ENCODE results near the gene OSMR. TPM values are rescaled to one million over a fixed set of nuclear protein-coding genes. Genes with fewer than 3 reads are reported as not detected.

The OSMR gene
- polyA plus RNA-seq, 1 of the 3 experiments (the other 2 are of a cell fraction) = 56.0 TPM

DNA sequence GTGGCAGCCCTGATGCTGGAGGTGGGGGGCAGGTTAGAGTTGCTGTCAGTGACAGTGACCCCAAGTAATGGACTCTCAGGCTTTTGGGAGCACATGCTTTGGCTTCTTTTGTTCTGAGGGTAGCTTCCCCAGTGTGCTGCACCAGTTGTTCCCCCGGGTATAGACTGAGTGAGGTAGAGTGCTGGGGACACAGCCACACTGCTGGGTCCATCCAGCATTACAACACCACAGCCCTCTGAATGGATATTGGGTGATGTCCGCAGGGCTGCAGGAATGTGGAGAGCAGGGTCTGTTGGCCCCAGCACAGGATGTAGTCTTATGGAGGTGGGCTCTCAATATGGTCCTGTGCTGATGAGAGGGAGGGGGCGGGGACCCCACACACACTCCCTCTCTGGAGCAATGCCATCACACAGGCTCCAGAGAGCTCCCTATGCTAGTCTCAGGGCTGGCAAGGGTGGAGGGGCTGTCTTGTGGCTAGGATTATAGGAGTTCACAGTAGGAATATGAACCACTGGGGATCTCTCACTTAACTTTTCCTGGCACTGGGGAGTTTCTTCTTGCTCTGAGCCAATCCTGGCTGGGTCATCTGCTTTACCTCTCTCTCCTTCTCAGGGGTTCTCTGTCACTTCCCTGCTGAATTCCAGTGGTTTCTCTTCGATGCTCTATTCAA is 20.7 kb downstream of the OSMR start:
- POLR2A ChIA-PET = no interaction called here
- TF ChIP-seq TAF1 (IDR thresholded peaks at IDR 0.05; ENCODE audit: borderline replicate concordance, low read depth, low read length) (no peak), SIN3A (IDR thresholded peaks at IDR 0.05; ENCODE audit: borderline replicate concordance, low read depth, low read length) (no peak), ELF1 (IDR thresholded peaks at IDR 0.05) (no peak), MXI1 (IDR thresholded peaks at IDR 0.05; ENCODE audit: low read depth, low read length) (no peak), RCOR1 (IDR thresholded peaks at IDR 0.05; ENCODE audit: low read length) (no peak), RFX5 (IDR thresholded peaks at IDR 0.05; ENCODE audit: low read length) (no peak), FOXM1 (IDR thresholded peaks at IDR 0.05; ENCODE audit: low read depth) (no peak), TCF12 (IDR thresholded peaks at IDR 0.05) (no peak), FOXJ3 (CRISPR knock-in tag; IDR thresholded peaks at IDR 0.05) (no peak), SMC3 (IDR thresholded peaks at IDR 0.05; ENCODE audit: low read depth, low read length) (no peak), NFIC (IDR thresholded peaks at IDR 0.05; ENCODE audit: borderline replicate concordance) (no peak), GATA2 (CRISPR knock-in tag; IDR thresholded peaks at IDR 0.05) (no peak), JUND (IDR thresholded peaks at IDR 0.05) (no peak), NRF1 (IDR thresholded peaks at IDR 0.05; ENCODE audit: low read depth, low read length) (no peak)
- TF ChIP-seq, protein P1, sequence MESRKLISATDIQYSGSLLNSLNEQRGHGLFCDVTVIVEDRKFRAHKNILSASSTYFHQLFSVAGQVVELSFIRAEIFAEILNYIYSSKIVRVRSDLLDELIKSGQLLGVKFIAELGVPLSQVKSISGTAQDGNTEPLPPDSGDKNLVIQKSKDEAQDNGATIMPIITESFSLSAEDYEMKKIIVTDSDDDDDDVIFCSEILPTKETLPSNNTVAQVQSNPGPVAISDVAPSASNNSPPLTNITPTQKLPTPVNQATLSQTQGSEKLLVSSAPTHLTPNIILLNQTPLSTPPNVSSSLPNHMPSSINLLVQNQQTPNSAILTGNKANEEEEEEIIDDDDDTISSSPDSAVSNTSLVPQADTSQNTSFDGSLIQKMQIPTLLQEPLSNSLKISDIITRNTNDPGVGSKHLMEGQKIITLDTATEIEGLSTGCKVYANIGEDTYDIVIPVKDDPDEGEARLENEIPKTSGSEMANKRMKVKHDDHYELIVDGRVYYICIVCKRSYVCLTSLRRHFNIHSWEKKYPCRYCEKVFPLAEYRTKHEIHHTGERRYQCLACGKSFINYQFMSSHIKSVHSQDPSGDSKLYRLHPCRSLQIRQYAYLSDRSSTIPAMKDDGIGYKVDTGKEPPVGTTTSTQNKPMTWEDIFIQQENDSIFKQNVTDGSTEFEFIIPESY (IDR thresholded peaks at IDR 0.05; ENCODE audit: borderline replicate concordance, low read depth) = no peak
- TF ChIP-seq, protein P2, sequence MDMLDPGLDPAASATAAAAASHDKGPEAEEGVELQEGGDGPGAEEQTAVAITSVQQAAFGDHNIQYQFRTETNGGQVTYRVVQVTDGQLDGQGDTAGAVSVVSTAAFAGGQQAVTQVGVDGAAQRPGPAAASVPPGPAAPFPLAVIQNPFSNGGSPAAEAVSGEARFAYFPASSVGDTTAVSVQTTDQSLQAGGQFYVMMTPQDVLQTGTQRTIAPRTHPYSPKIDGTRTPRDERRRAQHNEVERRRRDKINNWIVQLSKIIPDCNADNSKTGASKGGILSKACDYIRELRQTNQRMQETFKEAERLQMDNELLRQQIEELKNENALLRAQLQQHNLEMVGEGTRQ (IDR thresholded peaks at IDR 0.05; ENCODE audit: borderline replicate concordance, low read depth, low read length) = no peak
- TF ChIP-seq, protein P3, sequence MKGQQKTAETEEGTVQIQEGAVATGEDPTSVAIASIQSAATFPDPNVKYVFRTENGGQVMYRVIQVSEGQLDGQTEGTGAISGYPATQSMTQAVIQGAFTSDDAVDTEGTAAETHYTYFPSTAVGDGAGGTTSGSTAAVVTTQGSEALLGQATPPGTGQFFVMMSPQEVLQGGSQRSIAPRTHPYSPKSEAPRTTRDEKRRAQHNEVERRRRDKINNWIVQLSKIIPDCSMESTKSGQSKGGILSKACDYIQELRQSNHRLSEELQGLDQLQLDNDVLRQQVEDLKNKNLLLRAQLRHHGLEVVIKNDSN (IDR thresholded peaks at IDR 0.05; ENCODE audit: borderline replicate concordance, low read depth) = no peak
- TF ChIP-seq, protein P4, sequence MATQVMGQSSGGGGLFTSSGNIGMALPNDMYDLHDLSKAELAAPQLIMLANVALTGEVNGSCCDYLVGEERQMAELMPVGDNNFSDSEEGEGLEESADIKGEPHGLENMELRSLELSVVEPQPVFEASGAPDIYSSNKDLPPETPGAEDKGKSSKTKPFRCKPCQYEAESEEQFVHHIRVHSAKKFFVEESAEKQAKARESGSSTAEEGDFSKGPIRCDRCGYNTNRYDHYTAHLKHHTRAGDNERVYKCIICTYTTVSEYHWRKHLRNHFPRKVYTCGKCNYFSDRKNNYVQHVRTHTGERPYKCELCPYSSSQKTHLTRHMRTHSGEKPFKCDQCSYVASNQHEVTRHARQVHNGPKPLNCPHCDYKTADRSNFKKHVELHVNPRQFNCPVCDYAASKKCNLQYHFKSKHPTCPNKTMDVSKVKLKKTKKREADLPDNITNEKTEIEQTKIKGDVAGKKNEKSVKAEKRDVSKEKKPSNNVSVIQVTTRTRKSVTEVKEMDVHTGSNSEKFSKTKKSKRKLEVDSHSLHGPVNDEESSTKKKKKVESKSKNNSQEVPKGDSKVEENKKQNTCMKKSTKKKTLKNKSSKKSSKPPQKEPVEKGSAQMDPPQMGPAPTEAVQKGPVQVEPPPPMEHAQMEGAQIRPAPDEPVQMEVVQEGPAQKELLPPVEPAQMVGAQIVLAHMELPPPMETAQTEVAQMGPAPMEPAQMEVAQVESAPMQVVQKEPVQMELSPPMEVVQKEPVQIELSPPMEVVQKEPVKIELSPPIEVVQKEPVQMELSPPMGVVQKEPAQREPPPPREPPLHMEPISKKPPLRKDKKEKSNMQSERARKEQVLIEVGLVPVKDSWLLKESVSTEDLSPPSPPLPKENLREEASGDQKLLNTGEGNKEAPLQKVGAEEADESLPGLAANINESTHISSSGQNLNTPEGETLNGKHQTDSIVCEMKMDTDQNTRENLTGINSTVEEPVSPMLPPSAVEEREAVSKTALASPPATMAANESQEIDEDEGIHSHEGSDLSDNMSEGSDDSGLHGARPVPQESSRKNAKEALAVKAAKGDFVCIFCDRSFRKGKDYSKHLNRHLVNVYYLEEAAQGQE (IDR thresholded peaks at IDR 0.05; ENCODE audit: low read depth, low read length) = no peak
- TF ChIP-seq, protein P5, sequence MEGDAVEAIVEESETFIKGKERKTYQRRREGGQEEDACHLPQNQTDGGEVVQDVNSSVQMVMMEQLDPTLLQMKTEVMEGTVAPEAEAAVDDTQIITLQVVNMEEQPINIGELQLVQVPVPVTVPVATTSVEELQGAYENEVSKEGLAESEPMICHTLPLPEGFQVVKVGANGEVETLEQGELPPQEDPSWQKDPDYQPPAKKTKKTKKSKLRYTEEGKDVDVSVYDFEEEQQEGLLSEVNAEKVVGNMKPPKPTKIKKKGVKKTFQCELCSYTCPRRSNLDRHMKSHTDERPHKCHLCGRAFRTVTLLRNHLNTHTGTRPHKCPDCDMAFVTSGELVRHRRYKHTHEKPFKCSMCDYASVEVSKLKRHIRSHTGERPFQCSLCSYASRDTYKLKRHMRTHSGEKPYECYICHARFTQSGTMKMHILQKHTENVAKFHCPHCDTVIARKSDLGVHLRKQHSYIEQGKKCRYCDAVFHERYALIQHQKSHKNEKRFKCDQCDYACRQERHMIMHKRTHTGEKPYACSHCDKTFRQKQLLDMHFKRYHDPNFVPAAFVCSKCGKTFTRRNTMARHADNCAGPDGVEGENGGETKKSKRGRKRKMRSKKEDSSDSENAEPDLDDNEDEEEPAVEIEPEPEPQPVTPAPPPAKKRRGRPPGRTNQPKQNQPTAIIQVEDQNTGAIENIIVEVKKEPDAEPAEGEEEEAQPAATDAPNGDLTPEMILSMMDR (IDR thresholded peaks at IDR 0.05) = no peak
- WGBS (ENCODE audit: low lambda C conversion rate) = 35% methylated on average over 3 of the region's 4 CpGs

More for the DNA sequence above, 20.7 kb downstream of the OSMR start:
- DNase-seq = no peak
- no peak overlapping the region for H3K27ac ChIP-seq (ENCODE audit: low read depth in 2 of 2, low read length in 1 of 2)
- CTCF ChIA-PET = no interaction called here
- H3K4me1 ChIP-seq (ENCODE audit: control insufficient read depth in 1 of 2, insufficient read depth in 2 of 2, low read depth in 1 of 2, low read length in 1 of 2) = peaks cover 0 to 17% of the 10 kb centered on the region in 2 experiments
- no peaks in the 10 kb centered on the region for H3K27me3 ChIP-seq (ENCODE audit: insufficient read depth)
- H3K9ac ChIP-seq = no peak overlapping the region
- H3K4me2 ChIP-seq = peak overlapping the region; percentile 18; the same call in 1 of the 2 replicates
- H3F3A ChIP-seq (replicated peaks; ENCODE audit: insufficient read depth) = peaks cover 18% of the 10 kb centered on the region
- H3K79me2 ChIP-seq (ENCODE audit: insufficient read depth) = peaks cover 55% of the 10 kb centered on the region
- peaks cover 8 to 21% of the 10 kb centered on the region in 2 experiments for H3K36me3 ChIP-seq (replicated peaks in 1 of 2; ENCODE audit: control insufficient read depth in 1 of 2, insufficient read depth in 2 of 2, low read length in 1 of 2)
- H3K9me3 ChIP-seq = peaks cover 6% of the 10 kb centered on the region; the same call in 1 of the 2 replicates
- no peaks in the 10 kb centered on the region for H3K9me2 ChIP-seq
- H2AFZ ChIP-seq (ENCODE audit: low read depth) = no peak overlapping the region
- peaks cover 6% of the 10 kb centered on the region; the same call in 1 of the 2 replicates for H4K20me1 ChIP-seq (ENCODE audit: insufficient read depth)
- H3K4me3 ChIP-seq (ENCODE audit: low read depth in 2 of 2, low read length in 1 of 2) = no peak overlapping the region

Data from SK-N-SH (cell line).